CD1c-positive myeloid dendritic cell (primary cell): ENCODE data around the gene MRO.
"Not testable (repeated sequence)": the region's sequence is repeated elsewhere in the genome, so short reads cannot be mapped to it uniquely, and the experiment has no call there.

ENCODE experiments used
- DNase-seq: peaks from one replicate; pipeline ENCODE4 v3.0.0-alpha.2; 2016; ENCODE audit errors: extremely low spot score

Gene MRO

GRCh38 chr18:50819728-50820378, at the start of gene MRO:
Gene MRO, minus strand, starts transcription at chr18:50820016. Its CDS starts 10,616 bp downstream, at chr18:50809400.
- peak; percentile 82 for DNase-seq

GRCh38 chr18:50869150-50869549, 49.3 kb upstream of the MRO start:
- no peak for DNase-seq

GRCh38 chr18:50866765-50867164, 46.9 kb upstream of the MRO start:
- DNase-seq = peak; percentile 31

GRCh38 chr18:50863840-50864375, 44.1 kb upstream of the MRO start:
- DNase-seq = no peak

GRCh38 chr18:50862401-50862800, 42.6 kb upstream of the MRO start:
- DNase-seq = peak; percentile 80

- no peak for DNase-seq
These were observed 41.8 kb upstream of the MRO start for GRCh38 chr18:50861617-50862016.

- no peak for DNase-seq
These were observed 40.2 kb upstream of the MRO start for GRCh38 chr18:50859793-50860555.

GRCh38 chr18:50857694-50858093, 37.9 kb upstream of the MRO start:
- DNase-seq = peak; percentile 29

- not testable (repeated sequence) for DNase-seq
These were observed 37.4 kb upstream of the MRO start for GRCh38 chr18:50857166-50857565.

- no peak for DNase-seq
These were observed 36.4 kb upstream of the MRO start for GRCh38 chr18:50855976-50856757.

GRCh38 chr18:50853863-50854271, 34.1 kb upstream of the MRO start:
- peak; percentile 92 for DNase-seq

- DNase-seq = peak; percentile 34
These were observed 30.7 kb upstream of the MRO start for GRCh38 chr18:50850307-50851065.

GRCh38 chr18:50849419-50849821, 29.6 kb upstream of the MRO start:
- peak; percentile 56 for DNase-seq

- peak; percentile 57 for DNase-seq
These were observed 29.2 kb upstream of the MRO start for GRCh38 chr18:50848991-50849390.

- peak; percentile 32 for DNase-seq
These were observed 28.3 kb upstream of the MRO start for GRCh38 chr18:50848061-50848551.

GRCh38 chr18:50847192-50847591, 27.4 kb upstream of the MRO start:
- DNase-seq = no peak

- DNase-seq = no peak
These were observed 25.1 kb upstream of the MRO start for GRCh38 chr18:50844960-50845359.

- DNase-seq = no peak
These were observed 24.7 kb upstream of the MRO start for GRCh38 chr18:50844554-50844953.

- no peak for DNase-seq
These were observed 23.0 kb upstream of the MRO start for GRCh38 chr18:50842846-50843245.

- DNase-seq = no peak
These were observed 20.2 kb upstream of the MRO start for GRCh38 chr18:50839996-50840395.

- no peak for DNase-seq
These were observed 19.5 kb upstream of the MRO start for GRCh38 chr18:50839341-50839740.
